ENCODE data around the gene DGKE.

DGKE gene

GRCh38 chr17:56914581-56915273 is 80.8 kb downstream of the DGKE start:
- DNase-seq (ENCODE audit: low read depth): no peak

- no peak for DNase-seq (ENCODE audit: low read depth)
Measured at GRCh38 chr17:56917559-56918296, 83.8 kb downstream of the DGKE start.

GRCh38 chr17:56918916-56919315 is 85.0 kb downstream of the DGKE start:
- DNase-seq (ENCODE audit: low read depth): no peak
